SH-SY5Y (cell line): ENCODE measurements around the gene RFNG.

Experiments used
- GATA2 ChIP-seq: IDR thresholded peaks from 2 replicates; pipeline ENCODE4 v1.6.1; 2011; ENCODE audit warnings: mild to moderate bottlenecking, low read depth, low read length
- GATA3 ChIP-seq: IDR thresholded peaks from 2 replicates; pipeline ENCODE4 v1.6.1; 2011; ENCODE audit warnings: low read depth, mild to moderate bottlenecking, low read length, moderate library complexity

The RFNG gene

GRCh38 chr17:82025401-82026107, 26.1 kb downstream of the RFNG start:
- TF ChIP-seq GATA3 (no peak), GATA2 (no peak)

GRCh38 chr17:82024859-82025258, 26.8 kb downstream of the RFNG start:
- TF ChIP-seq GATA2 (no peak), GATA3 (no peak)

- no peak for TF ChIP-seq GATA3
- TF ChIP-seq GATA2, result no peak
These were observed 28.0 kb downstream of the RFNG start for GRCh38 chr17:82023447-82024241.

GRCh38 chr17:82022981-82023446, 28.6 kb downstream of the RFNG start, which contains the start of gene LRRC45:
TSS of gene LRRC45 (plus strand) at chr17:82023305. CDS start at chr17:82023644, 339 bp downstream.
- no peak for TF ChIP-seq GATA2
- no peak for TF ChIP-seq GATA3

GRCh38 chr17:82022310-82022980, 29.2 kb downstream of the RFNG start, which contains the start of gene CENPX:
TSS of gene CENPX (minus strand) at chr17:82022878. CDS start at chr17:82022861, 17 bp downstream.
- no peak for TF ChIP-seq GATA3
- no peak for TF ChIP-seq GATA2

- TF ChIP-seq GATA2 (no peak), GATA3 (no peak)
These were observed 29.7 kb downstream of the RFNG start for GRCh38 chr17:82021900-82022309.

- TF ChIP-seq GATA2 (no peak), GATA3 (no peak)
These were observed 30.3 kb downstream of the RFNG start for GRCh38 chr17:82021107-82021899.

- TF ChIP-seq GATA2 (no peak), GATA3 (no peak)
These were observed 31.0 kb downstream of the RFNG start for GRCh38 chr17:82020572-82021106.

GRCh38 chr17:82019690-82020571, 31.7 kb downstream of the RFNG start:
- TF ChIP-seq GATA3 (no peak), GATA2 (no peak)

- TF ChIP-seq GATA2, result no peak
- TF ChIP-seq GATA3, result no peak
These were observed 32.5 kb downstream of the RFNG start for GRCh38 chr17:82018989-82019689.

- TF ChIP-seq GATA3 (no peak), GATA2 (no peak)
These were observed 33.2 kb downstream of the RFNG start for GRCh38 chr17:82018152-82018988.
